Activated naive CD8-positive, alpha-beta T cell treated with anti-CD3 and anti-CD28 coated beads for 36 hours (primary cell): ENCODE measurements around the gene STK11IP. TPM values are rescaled to one million over a fixed set of nuclear protein-coding genes. Genes with fewer than 3 reads are reported as not detected.
A peak's percentile ranks its signal among the peaks of the same experiment; 100 is the strongest.

Experiments
- DNase-seq: peaks from one replicate; pipeline ENCODE4 v3.0.0; 2021
- H3K27ac Mint-ChIP-seq: one replicate; pipeline ENCODE4 v1.8.0; 2022; ENCODE audit warnings: mild to moderate bottlenecking, moderate library complexity, mixed read lengths
- H3K27me3 Mint-ChIP-seq: one replicate; pipeline ENCODE4 v1.8.0; 2022; ENCODE audit warnings: mild to moderate bottlenecking, mixed read lengths
- H3K36me3 Mint-ChIP-seq: one replicate; pipeline ENCODE4 v1.8.0; 2021; ENCODE audit warnings: mild to moderate bottlenecking, mixed read lengths
- H3K4me1 Mint-ChIP-seq: one replicate; pipeline ENCODE4 v1.8.0; 2021; ENCODE audit warnings: mixed read lengths
- H3K4me3 Mint-ChIP-seq: one replicate; pipeline ENCODE4 v1.8.0; 2022; ENCODE audit warnings: mild to moderate bottlenecking, moderate library complexity, mixed read lengths
- H3K9me3 Mint-ChIP-seq: one replicate; pipeline ENCODE4 v1.8.0; 2022; ENCODE audit warnings: mixed read lengths
- total RNA-seq, 2 experiments: library from RNA; stranded (reverse); gene quantifications; one replicate each; pipeline ENCODE4 v1.2.3, GENCODE V29; 2021

STK11IP gene, protein sequence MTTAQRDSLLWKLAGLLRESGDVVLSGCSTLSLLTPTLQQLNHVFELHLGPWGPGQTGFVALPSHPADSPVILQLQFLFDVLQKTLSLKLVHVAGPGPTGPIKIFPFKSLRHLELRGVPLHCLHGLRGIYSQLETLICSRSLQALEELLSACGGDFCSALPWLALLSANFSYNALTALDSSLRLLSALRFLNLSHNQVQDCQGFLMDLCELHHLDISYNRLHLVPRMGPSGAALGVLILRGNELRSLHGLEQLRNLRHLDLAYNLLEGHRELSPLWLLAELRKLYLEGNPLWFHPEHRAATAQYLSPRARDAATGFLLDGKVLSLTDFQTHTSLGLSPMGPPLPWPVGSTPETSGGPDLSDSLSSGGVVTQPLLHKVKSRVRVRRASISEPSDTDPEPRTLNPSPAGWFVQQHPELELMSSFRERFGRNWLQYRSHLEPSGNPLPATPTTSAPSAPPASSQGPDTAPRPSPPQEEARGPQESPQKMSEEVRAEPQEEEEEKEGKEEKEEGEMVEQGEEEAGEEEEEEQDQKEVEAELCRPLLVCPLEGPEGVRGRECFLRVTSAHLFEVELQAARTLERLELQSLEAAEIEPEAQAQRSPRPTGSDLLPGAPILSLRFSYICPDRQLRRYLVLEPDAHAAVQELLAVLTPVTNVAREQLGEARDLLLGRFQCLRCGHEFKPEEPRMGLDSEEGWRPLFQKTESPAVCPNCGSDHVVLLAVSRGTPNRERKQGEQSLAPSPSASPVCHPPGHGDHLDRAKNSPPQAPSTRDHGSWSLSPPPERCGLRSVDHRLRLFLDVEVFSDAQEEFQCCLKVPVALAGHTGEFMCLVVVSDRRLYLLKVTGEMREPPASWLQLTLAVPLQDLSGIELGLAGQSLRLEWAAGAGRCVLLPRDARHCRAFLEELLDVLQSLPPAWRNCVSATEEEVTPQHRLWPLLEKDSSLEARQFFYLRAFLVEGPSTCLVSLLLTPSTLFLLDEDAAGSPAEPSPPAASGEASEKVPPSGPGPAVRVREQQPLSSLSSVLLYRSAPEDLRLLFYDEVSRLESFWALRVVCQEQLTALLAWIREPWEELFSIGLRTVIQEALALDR
- 10 to 100 TPM; 24.5 to 25.3 TPM for total RNA-seq

DNA sequence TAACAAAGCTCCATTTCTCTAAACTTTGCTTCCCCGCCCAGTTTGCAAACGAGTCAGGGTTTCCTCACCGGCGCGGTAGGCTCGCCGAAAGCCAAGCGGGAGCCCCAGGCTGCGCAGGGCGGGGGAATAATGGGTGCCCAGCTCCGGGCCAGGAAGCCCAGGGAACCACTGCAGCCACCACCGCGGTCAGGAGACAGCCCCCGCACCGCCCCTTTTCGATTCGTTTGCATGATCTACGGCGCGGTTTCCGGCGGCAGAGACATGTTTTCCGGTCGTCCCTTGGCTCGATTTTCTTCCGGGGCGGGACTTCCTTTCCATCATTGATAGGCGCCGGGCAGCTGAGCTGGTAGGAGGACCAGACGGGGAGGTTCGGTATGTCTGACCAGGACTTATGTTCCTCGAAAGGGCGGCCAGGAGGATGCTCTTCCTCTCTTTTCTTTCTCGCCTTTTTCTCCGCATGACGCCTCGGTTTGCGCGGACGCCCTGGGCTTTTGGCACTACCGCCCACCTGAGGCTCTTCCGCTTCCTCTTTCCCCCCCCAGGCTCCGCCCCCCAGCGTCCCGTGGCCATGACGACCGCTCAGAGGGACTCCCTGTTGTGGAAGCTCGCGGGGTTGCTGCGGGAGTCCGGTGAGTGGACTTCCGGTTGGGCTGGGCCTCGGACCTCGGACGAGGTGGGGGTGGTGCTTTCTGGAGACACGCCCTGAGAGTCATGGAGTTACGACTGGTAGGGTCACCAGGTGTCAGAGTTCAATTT, at the start of gene STK11IP:
TSS of gene STK11IP (plus strand) at position 306 of the 756 bp plus-strand sequence. CDS start at position 569, 263 bp downstream.
- Mint-ChIP-seq H3K27me3 (peaks cover 3% of the 10 kb centered on the region), H3K9me3 (no peaks in the 10 kb centered on the region), H3K4me3 (peak within 1 kb of the TSS; percentile 93), H3K36me3 (peaks cover 9% of the 10 kb centered on the region), H3K4me1 (peaks cover 24% of the 10 kb centered on the region), H3K27ac (peak within 1 kb of the TSS; percentile 93)
- peak; percentile 90 for DNase-seq

DNA sequence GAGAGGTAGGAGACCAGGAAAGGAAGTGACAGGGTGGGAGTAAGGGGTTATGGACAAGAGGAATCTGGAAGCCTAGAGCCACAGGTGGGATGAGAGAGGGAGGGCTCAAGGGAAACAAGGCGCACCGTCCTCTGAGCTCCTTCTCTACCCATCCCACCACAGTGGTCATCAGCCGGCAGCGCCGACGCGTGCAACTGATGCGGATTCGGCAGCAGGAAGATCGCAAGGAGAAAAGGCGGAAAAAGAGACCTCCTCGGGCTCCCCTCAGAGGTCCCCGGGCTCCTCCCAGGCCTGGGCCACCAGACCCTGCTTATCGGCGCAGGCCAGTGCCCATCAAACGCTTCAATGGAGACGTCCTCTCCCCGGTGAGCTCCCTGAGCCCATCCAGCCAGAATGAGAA, 48.7 kb upstream of the STK11IP start:
- no peak overlapping the region for H3K4me3 Mint-ChIP-seq
- peaks cover 13% of the 10 kb centered on the region for H3K4me1 Mint-ChIP-seq
- H3K27ac Mint-ChIP-seq: no peak overlapping the region
- no peaks in the 10 kb centered on the region for H3K9me3 Mint-ChIP-seq
- no peaks in the 10 kb centered on the region for H3K36me3 Mint-ChIP-seq
- DNase-seq: no peak
- peaks cover 49% of the 10 kb centered on the region for H3K27me3 Mint-ChIP-seq

DNA sequence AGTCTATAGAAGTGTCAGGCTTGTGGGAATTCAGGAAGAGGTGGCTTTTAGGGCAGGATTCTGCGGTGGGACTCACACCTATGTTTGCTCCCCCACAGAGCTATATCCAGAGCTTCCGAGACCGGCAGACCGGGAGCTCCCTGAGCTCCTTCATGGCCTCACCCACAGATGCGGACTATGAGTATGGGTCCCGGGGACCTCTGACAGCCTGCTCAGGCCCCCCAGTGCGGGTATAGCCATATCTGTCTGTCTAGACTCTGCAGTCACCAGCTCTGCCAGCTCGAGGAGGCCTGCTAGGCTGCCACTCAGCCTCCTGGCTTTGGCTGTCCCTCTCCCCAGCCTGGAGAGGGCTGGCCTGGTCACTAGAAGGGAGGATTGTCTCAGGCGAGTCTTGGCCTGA, 48.0 kb upstream of the STK11IP start:
- peaks cover 9% of the 10 kb centered on the region for H3K4me1 Mint-ChIP-seq
- no peaks in the 10 kb centered on the region for H3K9me3 Mint-ChIP-seq
- H3K27ac Mint-ChIP-seq: no peak overlapping the region
- DNase-seq: no peak
- H3K4me3 Mint-ChIP-seq: no peak overlapping the region
- peaks cover 53% of the 10 kb centered on the region for H3K27me3 Mint-ChIP-seq
- H3K36me3 Mint-ChIP-seq: no peaks in the 10 kb centered on the region

DNA sequence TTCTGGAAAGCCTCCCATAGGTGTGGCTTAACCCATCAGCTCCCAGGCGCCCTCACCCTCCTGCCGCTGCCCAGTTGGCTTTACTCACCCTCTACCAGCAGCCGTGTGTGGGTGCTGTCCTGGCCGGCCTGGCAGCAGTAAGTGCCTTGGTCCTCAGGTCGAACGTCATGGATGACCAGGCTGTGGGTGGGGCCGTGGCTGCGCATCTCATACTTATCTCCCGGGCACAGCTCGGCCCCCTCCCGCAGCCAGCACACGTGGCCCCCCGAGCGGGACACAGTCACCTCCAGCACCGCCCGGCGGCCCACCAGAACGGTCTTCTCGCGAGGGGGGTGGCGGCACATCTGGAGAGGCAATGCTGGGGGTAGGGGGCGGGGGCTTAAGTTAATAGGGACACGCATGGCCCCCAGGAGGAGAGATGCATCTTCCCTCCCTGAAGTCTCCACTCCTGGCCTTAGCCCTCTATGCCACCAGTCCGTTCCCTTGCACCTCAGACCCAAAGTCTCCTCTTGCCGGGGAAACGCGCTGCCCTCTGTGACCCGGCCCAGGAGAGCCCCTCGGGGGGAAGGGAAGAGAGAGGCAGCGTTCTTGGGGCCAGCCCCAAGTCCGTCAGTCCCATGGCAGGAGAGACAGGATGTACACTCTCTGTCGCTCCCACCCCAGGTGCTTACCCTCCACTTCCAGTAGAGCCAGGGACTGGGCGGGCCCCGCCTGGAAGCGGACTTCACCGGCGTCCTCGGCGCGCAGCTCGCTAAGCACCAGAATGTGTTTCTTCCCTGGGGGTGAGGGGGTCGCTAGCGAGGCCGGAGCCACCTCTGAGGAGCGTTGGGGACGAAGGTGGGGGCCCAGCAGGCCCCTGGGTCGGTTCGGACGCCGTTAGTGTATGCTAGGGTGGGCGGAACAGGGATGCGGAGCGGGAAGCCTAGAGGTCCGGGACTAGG, 45.9 kb upstream of the STK11IP start:
- H3K4me1 Mint-ChIP-seq: peaks cover 7% of the 10 kb centered on the region
- H3K36me3 Mint-ChIP-seq: no peaks in the 10 kb centered on the region
- H3K27ac Mint-ChIP-seq: no peak overlapping the region
- peaks cover 49% of the 10 kb centered on the region for H3K27me3 Mint-ChIP-seq
- no peaks in the 10 kb centered on the region for H3K9me3 Mint-ChIP-seq
- no peak for DNase-seq
- peak overlapping the region; percentile 74 for H3K4me3 Mint-ChIP-seq

DNA sequence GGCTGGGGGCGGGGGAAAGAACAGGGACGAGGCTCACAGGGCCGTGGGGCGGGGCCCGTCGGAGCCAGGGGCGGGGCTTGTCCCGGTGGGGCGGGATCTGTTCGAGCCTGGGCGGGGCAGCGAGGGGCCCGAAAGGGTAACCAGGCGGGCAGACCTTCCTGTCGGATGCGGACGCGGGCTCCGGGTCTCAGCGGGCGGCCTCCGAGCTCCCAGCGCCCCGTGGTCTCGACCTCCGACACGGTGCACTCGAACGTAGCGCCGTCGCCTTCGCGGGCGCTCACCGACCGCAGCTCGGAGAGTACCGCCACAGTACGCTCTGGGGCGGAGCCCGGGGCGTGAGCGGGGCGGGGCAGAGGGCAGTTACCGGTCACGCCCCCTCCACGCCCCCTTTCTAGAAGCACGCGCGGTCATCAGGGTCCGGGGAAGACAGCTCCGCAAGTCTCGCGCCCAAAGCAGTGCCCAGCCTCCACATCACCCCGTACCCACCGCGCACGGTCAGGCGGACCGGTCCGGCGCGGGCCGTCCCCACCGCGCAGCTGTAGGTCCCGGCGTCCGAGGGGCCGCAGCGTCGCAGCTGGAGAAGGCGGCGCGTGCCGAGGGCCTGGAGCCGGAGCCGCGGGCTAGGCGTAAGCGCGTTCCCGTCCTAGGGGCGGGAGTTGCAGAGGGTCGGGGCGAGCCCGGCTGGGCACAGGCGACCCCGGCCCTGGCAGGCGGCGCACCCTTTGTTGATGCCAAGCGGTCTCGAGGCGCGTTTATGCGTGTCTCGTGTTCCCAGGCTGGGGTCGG, 45.1 kb upstream of the STK11IP start:
- DNase-seq: peak; percentile 83
- peaks cover 7% of the 10 kb centered on the region for H3K4me1 Mint-ChIP-seq
- H3K27ac Mint-ChIP-seq: no peak overlapping the region
- H3K9me3 Mint-ChIP-seq: no peaks in the 10 kb centered on the region
- peaks cover 49% of the 10 kb centered on the region for H3K27me3 Mint-ChIP-seq
- peak overlapping the region; percentile 74 for H3K4me3 Mint-ChIP-seq
- H3K36me3 Mint-ChIP-seq: no peaks in the 10 kb centered on the region

DNA sequence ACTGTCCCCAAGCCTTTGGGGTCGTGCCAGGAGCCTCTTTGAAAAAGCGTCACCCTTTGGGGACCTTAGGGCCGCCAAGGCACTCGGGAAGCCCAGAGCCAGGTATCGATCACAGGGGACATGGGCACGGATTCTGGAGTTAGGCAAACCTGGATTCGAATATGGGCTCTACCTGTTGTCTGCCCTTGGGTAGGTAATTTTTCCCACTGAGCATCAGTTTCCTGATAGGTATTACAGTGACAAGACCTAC, 44.6 kb upstream of the STK11IP start:
- Mint-ChIP-seq H3K27ac (no peak overlapping the region), H3K4me1 (peaks cover 7% of the 10 kb centered on the region), H3K36me3 (no peaks in the 10 kb centered on the region), H3K27me3 (peaks cover 49% of the 10 kb centered on the region), H3K4me3 (no peak overlapping the region), H3K9me3 (no peaks in the 10 kb centered on the region)
- no peak for DNase-seq

DNA sequence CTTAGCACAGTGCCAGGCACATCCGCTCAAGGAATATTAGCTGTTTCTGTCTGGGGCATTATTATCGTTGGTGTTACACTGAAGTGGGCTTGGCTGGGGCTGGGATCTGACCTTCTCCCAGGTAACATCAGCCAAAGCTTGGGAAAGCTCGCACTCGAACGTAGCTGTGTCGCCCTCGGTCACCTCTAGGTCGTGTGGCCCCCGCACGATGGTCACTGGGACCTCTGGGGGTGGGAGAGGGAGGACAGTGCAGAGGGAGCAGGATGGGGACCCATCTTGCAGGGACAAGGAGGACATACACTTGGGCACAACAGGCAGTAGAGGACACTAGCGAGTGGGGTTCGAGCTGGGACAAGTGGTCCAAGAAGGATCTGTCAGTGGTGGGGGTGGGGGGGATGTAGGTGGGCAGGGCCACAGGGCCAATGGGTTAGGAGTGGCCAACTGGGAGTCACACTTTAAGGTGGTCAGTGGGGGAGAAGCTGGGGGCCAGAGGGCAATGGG, 44.1 kb upstream of the STK11IP start:
- Mint-ChIP-seq H3K4me3 (no peak overlapping the region), H3K36me3 (no peaks in the 10 kb centered on the region), H3K27ac (no peak overlapping the region), H3K9me3 (no peaks in the 10 kb centered on the region), H3K27me3 (peaks cover 49% of the 10 kb centered on the region), H3K4me1 (peaks cover 7% of the 10 kb centered on the region)
- DNase-seq: no peak

DNA sequence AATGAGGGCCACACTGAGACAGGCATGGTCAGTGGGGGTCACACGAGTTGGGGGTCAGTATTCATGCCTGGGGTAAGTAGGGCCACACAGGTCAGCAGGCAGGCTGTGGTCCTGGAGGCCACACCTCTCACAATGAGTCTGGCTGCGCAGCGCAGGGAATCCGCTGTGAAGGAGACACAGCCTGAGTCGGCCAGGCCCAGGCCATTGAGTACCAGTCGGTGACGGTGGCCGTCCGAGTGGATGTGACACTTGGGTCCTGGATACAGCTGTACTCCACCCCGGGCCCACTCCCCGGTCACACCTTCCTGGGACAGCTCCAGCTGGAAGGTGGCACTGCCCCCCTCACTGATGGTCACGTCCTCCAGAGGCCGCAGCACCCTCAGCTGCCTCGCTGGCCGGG, 43.3 kb upstream of the STK11IP start:
- no peak for DNase-seq
- H3K27ac Mint-ChIP-seq: no peak overlapping the region
- H3K4me3 Mint-ChIP-seq: no peak overlapping the region
- no peaks in the 10 kb centered on the region for H3K9me3 Mint-ChIP-seq
- peaks cover 7% of the 10 kb centered on the region for H3K4me1 Mint-ChIP-seq
- H3K36me3 Mint-ChIP-seq: no peaks in the 10 kb centered on the region
- peaks cover 42% of the 10 kb centered on the region for H3K27me3 Mint-ChIP-seq

DNA sequence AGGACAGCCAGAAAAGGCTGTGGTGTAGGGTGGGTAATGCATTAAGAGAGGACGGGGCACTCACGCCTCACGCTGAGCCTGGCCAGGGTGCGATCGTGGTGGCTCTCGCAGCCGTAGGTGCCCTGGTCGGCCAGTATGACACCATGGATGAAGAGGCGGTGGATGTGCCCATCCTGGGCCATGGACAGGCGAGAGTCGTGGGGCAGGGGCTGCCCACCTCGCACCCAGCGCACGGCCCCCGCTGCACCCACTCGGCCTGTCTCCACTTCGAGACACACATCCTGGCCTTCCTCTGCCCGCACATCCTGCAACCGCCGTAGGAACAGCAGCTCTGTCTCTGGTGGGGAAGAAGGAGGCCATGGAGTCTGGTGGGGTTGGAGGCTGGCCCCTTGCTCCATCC, 41.7 kb upstream of the STK11IP start:
- no peak for DNase-seq
- H3K27ac Mint-ChIP-seq: no peak overlapping the region
- H3K9me3 Mint-ChIP-seq: no peaks in the 10 kb centered on the region
- peaks cover 7% of the 10 kb centered on the region for H3K4me1 Mint-ChIP-seq
- H3K4me3 Mint-ChIP-seq: no peak overlapping the region
- peaks cover 35% of the 10 kb centered on the region for H3K27me3 Mint-ChIP-seq
- no peaks in the 10 kb centered on the region for H3K36me3 Mint-ChIP-seq

DNA sequence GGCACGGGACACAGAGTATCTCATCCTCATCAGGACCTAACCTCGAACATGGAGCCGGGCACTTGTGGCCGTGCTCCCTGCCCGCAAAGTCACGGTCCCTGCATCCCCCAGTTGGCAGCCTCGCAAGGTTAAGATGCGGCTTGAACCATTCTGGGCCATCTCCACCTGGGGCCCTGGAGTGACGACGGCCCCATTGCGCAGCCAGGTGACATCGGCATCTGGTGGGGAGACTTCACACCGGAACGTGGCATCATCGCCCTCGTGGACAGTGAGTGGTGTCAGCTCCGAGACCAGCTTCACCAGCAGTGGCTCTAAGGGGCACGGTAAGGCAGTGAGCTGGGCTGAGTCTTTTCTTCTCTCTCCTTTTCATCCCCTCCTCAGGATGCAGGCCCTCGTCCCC, 41.2 kb upstream of the STK11IP start:
- Mint-ChIP-seq H3K27ac (no peak overlapping the region), H3K27me3 (peaks cover 31% of the 10 kb centered on the region), H3K36me3 (no peaks in the 10 kb centered on the region), H3K4me1 (peaks cover 7% of the 10 kb centered on the region), H3K9me3 (no peaks in the 10 kb centered on the region), H3K4me3 (no peak overlapping the region)
- DNase-seq: no peak

DNA sequence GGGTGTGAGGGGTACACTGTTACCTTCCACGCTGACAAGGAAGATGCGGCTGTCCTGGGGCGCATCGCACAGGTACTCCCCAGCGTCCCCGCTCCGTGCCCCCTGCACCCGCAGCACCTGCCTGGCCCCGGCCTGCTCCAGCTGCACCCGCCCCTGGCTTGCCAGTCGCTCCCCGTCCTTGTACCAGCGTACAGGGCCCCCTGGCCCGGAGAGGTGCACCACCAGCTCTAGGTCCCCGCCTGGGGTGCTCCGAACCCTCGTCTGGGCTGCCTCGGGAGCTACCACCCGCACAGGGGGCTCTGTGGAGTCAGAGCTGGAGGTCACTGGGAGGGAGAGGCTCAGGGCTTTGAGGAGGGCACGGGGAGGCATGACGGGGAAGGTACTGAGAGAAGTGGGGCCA, 40.3 kb upstream of the STK11IP start:
- H3K27me3 Mint-ChIP-seq: peaks cover 24% of the 10 kb centered on the region

DNA sequence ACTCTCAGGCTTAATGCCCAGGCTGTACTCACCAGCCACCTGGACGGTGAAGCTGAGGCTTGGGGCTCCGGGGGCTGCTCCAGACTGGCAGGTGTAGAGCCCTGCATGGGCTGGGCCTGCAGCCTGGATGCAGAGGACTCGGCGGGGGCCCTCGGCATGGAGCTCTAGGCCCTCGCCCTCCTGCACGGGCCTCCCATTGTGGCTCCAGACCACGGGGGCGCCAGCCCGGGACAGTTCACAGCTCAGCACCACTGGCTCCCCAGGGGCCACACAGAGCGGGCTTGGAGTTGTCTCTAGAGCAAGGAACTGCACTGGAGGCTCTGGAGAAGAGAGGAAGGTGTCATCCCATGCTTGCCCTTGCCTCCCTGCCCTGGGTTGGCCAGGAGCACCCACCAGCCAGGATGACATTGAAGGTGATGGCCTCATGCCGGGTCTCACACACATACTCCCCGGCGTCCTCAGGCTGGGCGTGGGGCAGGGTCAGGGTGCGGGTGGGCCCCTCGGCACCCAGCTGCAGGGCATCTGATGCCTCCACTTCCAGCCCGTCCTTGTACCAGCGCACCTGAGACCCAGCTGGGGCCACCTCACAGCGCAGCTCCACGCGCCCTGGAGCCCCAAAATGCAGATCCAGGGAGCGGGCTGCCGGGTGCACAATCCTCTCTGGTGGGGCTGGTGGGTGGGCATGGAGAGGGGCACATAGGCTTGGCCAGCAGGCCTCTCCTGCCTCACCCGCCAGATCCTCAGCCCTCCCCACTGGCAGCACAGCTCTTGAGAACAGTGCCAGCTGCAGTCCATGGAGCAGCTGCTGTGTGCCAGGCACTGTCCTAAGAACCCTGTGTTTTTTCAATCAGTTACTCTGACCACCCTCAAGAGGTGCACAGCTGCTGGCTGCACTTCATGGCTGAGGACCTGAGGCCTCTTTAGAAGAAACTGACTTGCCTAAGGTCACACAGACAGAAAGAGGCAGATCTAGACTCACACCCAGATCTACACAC, 39.6 kb upstream of the STK11IP start:
- H3K27ac Mint-ChIP-seq: no peak overlapping the region
- H3K9me3 Mint-ChIP-seq: no peaks in the 10 kb centered on the region
- no peaks in the 10 kb centered on the region for H3K36me3 Mint-ChIP-seq
- peaks cover 30% of the 10 kb centered on the region for H3K27me3 Mint-ChIP-seq
- no peak for DNase-seq
- no peak overlapping the region for H3K4me3 Mint-ChIP-seq
- H3K4me1 Mint-ChIP-seq: peaks cover 2% of the 10 kb centered on the region

More for the DNA sequence above, 40.3 kb upstream of the STK11IP start:
- H3K4me1 Mint-ChIP-seq: peaks cover 2% of the 10 kb centered on the region
- no peak overlapping the region for H3K27ac Mint-ChIP-seq
- no peaks in the 10 kb centered on the region for H3K36me3 Mint-ChIP-seq
- H3K9me3 Mint-ChIP-seq: no peaks in the 10 kb centered on the region
- no peak for DNase-seq
- no peak overlapping the region for H3K4me3 Mint-ChIP-seq
